ENCODE results near the gene CAST.
"Not testable (repeated sequence)": the region's sequence is repeated elsewhere in the genome, so short reads cannot be mapped to it uniquely, and the experiment has no call there.

Gene CAST

GRCh38 chr5:96790961-96791504 lies 128.9 kb downstream of the CAST start:
- TF ChIP-seq CTCF (IDR thresholded peaks at IDR 0.05; ENCODE audit: low read depth, low read length): no peak
- Histone ChIP-seq H3K27ac (no peak overlapping the region), H3K36me3 (peaks cover 27% of the 10 kb centered on the region)

DNA sequence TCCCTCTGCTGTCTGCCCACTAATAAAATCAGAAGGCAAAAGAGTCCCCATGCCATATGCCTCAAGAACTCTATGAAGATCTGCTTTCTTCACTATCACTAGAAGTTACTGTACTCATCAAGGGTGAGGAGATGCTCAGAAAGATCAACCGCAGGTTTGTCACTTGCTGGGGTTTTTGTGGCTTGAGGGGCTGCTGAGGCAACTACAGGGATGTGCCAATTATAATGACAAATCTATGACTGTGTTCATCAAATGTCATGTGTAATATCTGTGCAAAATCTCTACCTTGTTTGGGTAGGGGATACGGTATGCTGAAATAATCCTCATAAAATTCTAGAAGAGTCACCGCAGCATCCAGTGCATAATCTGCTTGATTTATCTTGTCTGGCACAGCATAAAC lies 132.6 kb downstream of the CAST start:
- no peak overlapping the region for H3K4me3 ChIP-seq (ENCODE audit: low read depth, low read length)
- H3K27me3 ChIP-seq (ENCODE audit: insufficient read depth, low read depth, severe bottlenecking): no peaks in the 10 kb centered on the region
- H3K9me3 ChIP-seq (ENCODE audit: severe bottlenecking): no peaks in the 10 kb centered on the region
- DNase-seq: no peak
- H3K36me3 ChIP-seq: peaks cover 46% of the 10 kb centered on the region
- H3K27ac ChIP-seq: no peak overlapping the region
- TF ChIP-seq CTCF (IDR thresholded peaks at IDR 0.05; ENCODE audit: low read depth, low read length): no peak

More at GRCh38 chr5:96790961-96791504, 128.9 kb downstream of the CAST start:
- no peak overlapping the region for H3K4me3 ChIP-seq (ENCODE audit: low read depth, low read length)
- no peaks in the 10 kb centered on the region for H3K9me3 ChIP-seq (ENCODE audit: severe bottlenecking)
- DNase-seq: no peak
- no peaks in the 10 kb centered on the region for H3K27me3 ChIP-seq (ENCODE audit: insufficient read depth, low read depth, severe bottlenecking)

DNA sequence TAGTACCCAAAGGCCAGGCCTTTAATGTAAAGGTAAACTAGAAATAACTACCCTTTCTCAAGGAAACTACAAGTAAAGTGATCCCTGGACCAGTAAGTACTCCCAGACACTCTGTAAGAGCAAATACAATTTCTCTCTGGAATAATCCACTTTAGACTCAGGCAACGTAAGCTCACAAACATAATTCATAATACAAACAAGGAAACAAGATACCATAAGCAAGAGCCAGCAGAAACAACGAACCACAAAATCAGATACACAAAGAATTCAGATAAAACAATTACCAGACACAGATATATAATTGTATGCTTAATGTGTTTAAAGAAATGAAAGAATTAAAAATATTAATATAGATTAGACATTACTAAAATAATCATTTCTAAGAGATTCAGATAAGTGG lies 133.4 kb downstream of the CAST start:
- Histone ChIP-seq H3K9me3 (ENCODE audit: severe bottlenecking) (no peaks in the 10 kb centered on the region), H3K36me3 (peaks cover 53% of the 10 kb centered on the region), H3K4me3 (ENCODE audit: low read depth, low read length) (no peak overlapping the region), H3K27ac (no peak overlapping the region), H3K27me3 (ENCODE audit: insufficient read depth, low read depth, severe bottlenecking) (no peaks in the 10 kb centered on the region)
- no peak for DNase-seq
- no peak for TF ChIP-seq CTCF (IDR thresholded peaks at IDR 0.05; ENCODE audit: low read depth, low read length)

- Histone ChIP-seq H3K27ac (no peak overlapping the region), H3K9me3 (ENCODE audit: severe bottlenecking) (no peaks in the 10 kb centered on the region), H3K27me3 (ENCODE audit: insufficient read depth, low read depth, severe bottlenecking) (no peaks in the 10 kb centered on the region), H3K4me3 (ENCODE audit: low read depth, low read length) (no peak overlapping the region), H3K36me3 (peaks cover 58% of the 10 kb centered on the region)
- no peak for DNase-seq
- no peak for TF ChIP-seq CTCF (IDR thresholded peaks at IDR 0.05; ENCODE audit: low read depth, low read length)
Measured at GRCh38 chr5:96796434-96796833, 134.3 kb downstream of the CAST start.

DNA sequence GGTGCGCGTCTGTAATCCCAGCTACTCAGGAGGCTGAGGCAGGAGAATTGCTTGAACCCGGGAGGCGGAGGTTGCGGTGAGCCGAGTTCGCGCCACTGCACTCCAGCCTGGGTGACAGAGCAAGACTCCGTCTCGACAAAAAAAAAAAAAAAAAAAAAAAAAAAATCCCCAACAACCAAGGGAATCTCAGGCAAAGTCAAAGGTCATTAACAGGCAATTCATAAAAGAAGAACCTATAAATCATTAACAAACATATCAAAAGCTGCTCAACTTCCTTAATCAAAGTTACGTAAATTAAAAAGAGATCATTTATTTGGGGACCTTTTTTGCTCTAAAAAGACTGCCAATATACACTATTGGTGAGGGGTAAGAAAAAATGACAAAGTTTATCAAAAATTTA lies 139.5 kb downstream of the CAST start:
- DNase-seq; H3K27ac ChIP-seq; H3K27me3 ChIP-seq (ENCODE audit: insufficient read depth, low read depth, severe bottlenecking); H3K9me3 ChIP-seq (ENCODE audit: severe bottlenecking); H3K4me3 ChIP-seq (ENCODE audit: low read depth, low read length): not testable (repeated sequence)
- peaks cover 31% of the 10 kb centered on the region for H3K36me3 ChIP-seq

DNA sequence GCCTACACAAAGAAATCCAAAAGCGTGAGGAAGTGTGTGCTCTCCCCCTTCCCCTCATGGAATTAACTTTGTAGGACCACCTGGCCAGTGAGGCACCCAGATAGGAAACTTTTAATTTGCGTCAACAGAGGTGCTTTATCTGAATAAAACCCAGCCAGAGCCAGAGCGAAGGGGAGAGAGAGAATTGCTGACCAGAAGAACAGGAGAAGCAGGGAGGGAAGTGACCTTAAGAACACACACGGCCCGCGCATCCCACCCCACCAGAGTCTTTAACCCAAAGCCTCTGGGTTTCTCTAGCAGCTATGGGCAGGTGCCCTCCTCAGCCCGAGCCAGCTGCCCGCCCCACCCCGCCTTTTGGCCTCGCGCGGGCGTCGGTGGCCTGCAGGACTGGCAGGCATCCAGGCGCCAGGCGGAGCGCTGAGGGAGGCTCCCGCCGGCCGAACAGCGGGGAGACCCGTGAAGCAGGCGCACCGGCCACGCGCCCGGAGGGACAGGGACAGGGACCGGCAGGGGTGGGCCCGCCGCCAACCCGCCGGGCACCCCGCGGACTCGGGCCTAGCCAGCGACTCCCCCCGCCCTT lies 145.0 kb downstream of the CAST start:
- Histone ChIP-seq H3K4me3 (ENCODE audit: low read depth, low read length) (peak overlapping the region; percentile 82), H3K36me3 (peaks cover 7% of the 10 kb centered on the region), H3K27ac (peak overlapping the region; percentile 98), H3K9me3 (ENCODE audit: severe bottlenecking) (no peaks in the 10 kb centered on the region), H3K27me3 (ENCODE audit: insufficient read depth, low read depth, severe bottlenecking) (no peaks in the 10 kb centered on the region)
- TF ChIP-seq CTCF (IDR thresholded peaks at IDR 0.05; ENCODE audit: low read depth, low read length): no peak
- peak; percentile 66 for DNase-seq

Data from WERI-Rb-1 (cell line).